Measurements from ENCODE around the gene ANKRD7. TPM values are rescaled to one million over a fixed set of nuclear protein-coding genes. Genes with fewer than 3 reads are reported as not detected.

ANKRD7 gene
- polyA plus RNA-seq, 1 of the 3 experiments (the other 2 are of a cell fraction): 0.44 TPM

DNA sequence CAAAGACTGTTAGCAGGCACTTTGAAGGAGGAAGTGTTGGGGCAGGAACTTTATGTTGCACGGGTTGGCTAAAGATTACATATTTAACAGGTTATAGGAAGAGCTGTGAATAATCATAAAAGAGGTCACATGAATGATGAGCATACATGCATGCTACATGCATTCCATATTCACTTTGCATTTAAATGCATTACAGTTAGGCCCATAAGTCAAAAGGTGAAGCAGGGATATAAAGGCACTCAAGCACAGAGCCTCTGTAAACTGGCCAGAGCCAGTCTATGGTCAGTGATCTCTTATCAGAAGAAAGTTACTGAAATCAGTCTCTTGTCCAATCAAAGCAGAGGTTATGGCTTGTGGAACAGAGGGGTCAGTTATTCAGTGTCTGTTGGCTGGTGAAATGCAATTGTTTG is 7.3 kb upstream of the ANKRD7 start:
- H3K27me3 ChIP-seq (ENCODE audit: insufficient read depth): no peaks in the 10 kb centered on the region
- H3K9ac ChIP-seq: no peak overlapping the region
- TF ChIP-seq FOSL2 (IDR thresholded peaks at IDR 0.05; ENCODE audit: borderline replicate concordance, low read depth): no peak
- TF ChIP-seq JUND (IDR thresholded peaks at IDR 0.05): no peak
- TF ChIP-seq, protein P1, sequence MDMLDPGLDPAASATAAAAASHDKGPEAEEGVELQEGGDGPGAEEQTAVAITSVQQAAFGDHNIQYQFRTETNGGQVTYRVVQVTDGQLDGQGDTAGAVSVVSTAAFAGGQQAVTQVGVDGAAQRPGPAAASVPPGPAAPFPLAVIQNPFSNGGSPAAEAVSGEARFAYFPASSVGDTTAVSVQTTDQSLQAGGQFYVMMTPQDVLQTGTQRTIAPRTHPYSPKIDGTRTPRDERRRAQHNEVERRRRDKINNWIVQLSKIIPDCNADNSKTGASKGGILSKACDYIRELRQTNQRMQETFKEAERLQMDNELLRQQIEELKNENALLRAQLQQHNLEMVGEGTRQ (IDR thresholded peaks at IDR 0.05; ENCODE audit: borderline replicate concordance, low read depth, low read length): no peak
- TF ChIP-seq, protein P2, sequence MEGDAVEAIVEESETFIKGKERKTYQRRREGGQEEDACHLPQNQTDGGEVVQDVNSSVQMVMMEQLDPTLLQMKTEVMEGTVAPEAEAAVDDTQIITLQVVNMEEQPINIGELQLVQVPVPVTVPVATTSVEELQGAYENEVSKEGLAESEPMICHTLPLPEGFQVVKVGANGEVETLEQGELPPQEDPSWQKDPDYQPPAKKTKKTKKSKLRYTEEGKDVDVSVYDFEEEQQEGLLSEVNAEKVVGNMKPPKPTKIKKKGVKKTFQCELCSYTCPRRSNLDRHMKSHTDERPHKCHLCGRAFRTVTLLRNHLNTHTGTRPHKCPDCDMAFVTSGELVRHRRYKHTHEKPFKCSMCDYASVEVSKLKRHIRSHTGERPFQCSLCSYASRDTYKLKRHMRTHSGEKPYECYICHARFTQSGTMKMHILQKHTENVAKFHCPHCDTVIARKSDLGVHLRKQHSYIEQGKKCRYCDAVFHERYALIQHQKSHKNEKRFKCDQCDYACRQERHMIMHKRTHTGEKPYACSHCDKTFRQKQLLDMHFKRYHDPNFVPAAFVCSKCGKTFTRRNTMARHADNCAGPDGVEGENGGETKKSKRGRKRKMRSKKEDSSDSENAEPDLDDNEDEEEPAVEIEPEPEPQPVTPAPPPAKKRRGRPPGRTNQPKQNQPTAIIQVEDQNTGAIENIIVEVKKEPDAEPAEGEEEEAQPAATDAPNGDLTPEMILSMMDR (IDR thresholded peaks at IDR 0.05): no peak
- no peak for TF ChIP-seq CHD2 (IDR thresholded peaks at IDR 0.05; ENCODE audit: low read length, partially characterized antibody)
- no peak for TF ChIP-seq POLR2AphosphoS5 (IDR thresholded peaks at IDR 0.05; ENCODE audit: low read depth, low read length)
- TF ChIP-seq RFX5 (IDR thresholded peaks at IDR 0.05; ENCODE audit: low read length): no peak
- no peak for TF ChIP-seq RAD21 (IDR thresholded peaks at IDR 0.05; ENCODE audit: low read length)
- TF ChIP-seq SIN3A (IDR thresholded peaks at IDR 0.05; ENCODE audit: borderline replicate concordance, low read depth, low read length): no peak
- TF ChIP-seq FOXM1 (IDR thresholded peaks at IDR 0.05; ENCODE audit: low read depth): no peak
- TF ChIP-seq ELF1 (IDR thresholded peaks at IDR 0.05): no peak
- no peak for TF ChIP-seq GATA2 (CRISPR knock-in tag; IDR thresholded peaks at IDR 0.05)
- TF ChIP-seq, protein P3, sequence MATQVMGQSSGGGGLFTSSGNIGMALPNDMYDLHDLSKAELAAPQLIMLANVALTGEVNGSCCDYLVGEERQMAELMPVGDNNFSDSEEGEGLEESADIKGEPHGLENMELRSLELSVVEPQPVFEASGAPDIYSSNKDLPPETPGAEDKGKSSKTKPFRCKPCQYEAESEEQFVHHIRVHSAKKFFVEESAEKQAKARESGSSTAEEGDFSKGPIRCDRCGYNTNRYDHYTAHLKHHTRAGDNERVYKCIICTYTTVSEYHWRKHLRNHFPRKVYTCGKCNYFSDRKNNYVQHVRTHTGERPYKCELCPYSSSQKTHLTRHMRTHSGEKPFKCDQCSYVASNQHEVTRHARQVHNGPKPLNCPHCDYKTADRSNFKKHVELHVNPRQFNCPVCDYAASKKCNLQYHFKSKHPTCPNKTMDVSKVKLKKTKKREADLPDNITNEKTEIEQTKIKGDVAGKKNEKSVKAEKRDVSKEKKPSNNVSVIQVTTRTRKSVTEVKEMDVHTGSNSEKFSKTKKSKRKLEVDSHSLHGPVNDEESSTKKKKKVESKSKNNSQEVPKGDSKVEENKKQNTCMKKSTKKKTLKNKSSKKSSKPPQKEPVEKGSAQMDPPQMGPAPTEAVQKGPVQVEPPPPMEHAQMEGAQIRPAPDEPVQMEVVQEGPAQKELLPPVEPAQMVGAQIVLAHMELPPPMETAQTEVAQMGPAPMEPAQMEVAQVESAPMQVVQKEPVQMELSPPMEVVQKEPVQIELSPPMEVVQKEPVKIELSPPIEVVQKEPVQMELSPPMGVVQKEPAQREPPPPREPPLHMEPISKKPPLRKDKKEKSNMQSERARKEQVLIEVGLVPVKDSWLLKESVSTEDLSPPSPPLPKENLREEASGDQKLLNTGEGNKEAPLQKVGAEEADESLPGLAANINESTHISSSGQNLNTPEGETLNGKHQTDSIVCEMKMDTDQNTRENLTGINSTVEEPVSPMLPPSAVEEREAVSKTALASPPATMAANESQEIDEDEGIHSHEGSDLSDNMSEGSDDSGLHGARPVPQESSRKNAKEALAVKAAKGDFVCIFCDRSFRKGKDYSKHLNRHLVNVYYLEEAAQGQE (IDR thresholded peaks at IDR 0.05; ENCODE audit: low read depth, low read length): no peak
- TF ChIP-seq RXRA (IDR thresholded peaks at IDR 0.05; ENCODE audit: borderline replicate concordance, low read depth): no peak
- TF ChIP-seq FOXJ3 (CRISPR knock-in tag; IDR thresholded peaks at IDR 0.05): no peak
- no peaks in the 10 kb centered on the region for H4K20me1 ChIP-seq (ENCODE audit: insufficient read depth)
- no peak overlapping the region for H3K4me2 ChIP-seq
- no peak overlapping the region for H3K27ac ChIP-seq (ENCODE audit: low read depth in 2 of 2, low read length in 1 of 2)
- DNase-seq: no peak
- H3K4me1 ChIP-seq (ENCODE audit: control insufficient read depth in 1 of 2, insufficient read depth in 2 of 2, low read depth in 1 of 2, low read length in 1 of 2): peaks cover 0 to 7% of the 10 kb centered on the region in 2 experiments; a peak in 2 of 4 replicates
- no peaks in the 10 kb centered on the region for H3K9me2 ChIP-seq
- no peaks in the 10 kb centered on the region for H3F3A ChIP-seq (replicated peaks; ENCODE audit: insufficient read depth)
- H3K4me3 ChIP-seq (ENCODE audit: low read depth in 2 of 2, low read length in 1 of 2): no peak overlapping the region
- no peaks in the 10 kb centered on the region for H3K36me3 ChIP-seq (replicated peaks in 1 of 2; ENCODE audit: control insufficient read depth in 1 of 2, insufficient read depth in 2 of 2, low read length in 1 of 2)
- CTCF ChIA-PET: no interaction called here
- no peak overlapping the region for H2AFZ ChIP-seq (ENCODE audit: low read depth)
- H3K79me2 ChIP-seq (ENCODE audit: insufficient read depth): no peaks in the 10 kb centered on the region
- 39% methylated on average over 1 of the region's 1 CpG for WGBS (ENCODE audit: low lambda C conversion rate)
- POLR2A ChIA-PET: no interaction called here
- no peaks in the 10 kb centered on the region for H3K9me3 ChIP-seq
